ENCODE data around the gene SMIM36. TPM values are rescaled to one million over a fixed set of nuclear protein-coding genes. Genes with fewer than 3 reads are reported as not detected.

Gene SMIM36
- total RNA-seq, 1 donor from 2014 or later, result not detected

GRCh38 chr17:55442462-55442861 lies 68.8 kb downstream of the SMIM36 start:
- no peak for TF ChIP-seq CTCF (IDR thresholded peaks at IDR 0.05)
- DNase-seq, result no peak
- peaks cover 13% of the 10 kb centered on the region for H3K4me1 ChIP-seq
- intact Hi-C loops (cut with DNase I), result no loop called here
- no peaks in the 10 kb centered on the region for H3K9me3 ChIP-seq
- H3K27me3 ChIP-seq (ENCODE audit: low read depth), result no peaks in the 10 kb centered on the region
- no peak overlapping the region for H3K4me3 ChIP-seq
- no peak overlapping the region for H3K27ac ChIP-seq
- no peak for ATAC-seq
- H3K36me3 ChIP-seq, result no peaks in the 10 kb centered on the region

GRCh38 chr17:55441544-55441943 lies 69.7 kb downstream of the SMIM36 start:
- Histone ChIP-seq H3K9me3 (no peaks in the 10 kb centered on the region), H3K4me1 (peaks cover 17% of the 10 kb centered on the region), H3K27ac (no peak overlapping the region), H3K4me3 (no peak overlapping the region), H3K27me3 (ENCODE audit: low read depth) (no peaks in the 10 kb centered on the region), H3K36me3 (no peaks in the 10 kb centered on the region)
- no peak for TF ChIP-seq CTCF (IDR thresholded peaks at IDR 0.05)
- ATAC-seq, result no peak
- intact Hi-C loops (cut with DNase I), result no loop called here
- no peak for DNase-seq

- Histone ChIP-seq H3K4me1 (peaks cover 13% of the 10 kb centered on the region), H3K9me3 (no peaks in the 10 kb centered on the region), H3K4me3 (no peak overlapping the region), H3K36me3 (no peaks in the 10 kb centered on the region), H3K27ac (no peak overlapping the region), H3K27me3 (ENCODE audit: low read depth) (no peaks in the 10 kb centered on the region)
- DNase-seq (no peak), ATAC-seq (no peak)
- intact Hi-C loops (cut with DNase I), result no loop called here
- TF ChIP-seq CTCF (IDR thresholded peaks at IDR 0.05), result no peak
Measured at GRCh38 chr17:55440391-55440790, 70.9 kb downstream of the SMIM36 start.

GRCh38 chr17:55437159-55437605 lies 74.1 kb downstream of the SMIM36 start:
- no peak overlapping the region for H3K27ac ChIP-seq
- ATAC-seq, result no peak

GRCh38 chr17:55436224-55437158 lies 74.8 kb downstream of the SMIM36 start:
- no peaks in the 10 kb centered on the region for H3K36me3 ChIP-seq
- no peak for DNase-seq
- H3K27ac ChIP-seq, result no peak overlapping the region
- H3K9me3 ChIP-seq, result no peaks in the 10 kb centered on the region
- H3K27me3 ChIP-seq (ENCODE audit: low read depth), result no peaks in the 10 kb centered on the region
- no peak for TF ChIP-seq CTCF (IDR thresholded peaks at IDR 0.05)
- ATAC-seq, result no peak
- H3K4me1 ChIP-seq, result peaks cover 23% of the 10 kb centered on the region
- H3K4me3 ChIP-seq, result no peak overlapping the region
- intact Hi-C loops (cut with DNase I), result no loop called here

More at GRCh38 chr17:55437159-55437605, 74.1 kb downstream of the SMIM36 start:
- H3K27me3 ChIP-seq (ENCODE audit: low read depth), result no peaks in the 10 kb centered on the region
- intact Hi-C loops (cut with DNase I), result no loop called here
- TF ChIP-seq CTCF (IDR thresholded peaks at IDR 0.05), result no peak
- no peak for DNase-seq
- H3K36me3 ChIP-seq, result no peaks in the 10 kb centered on the region
- H3K9me3 ChIP-seq, result no peaks in the 10 kb centered on the region
- peaks cover 23% of the 10 kb centered on the region for H3K4me1 ChIP-seq
- H3K4me3 ChIP-seq, result no peak overlapping the region
